H1 (cell line): ENCODE data around the gene CDC5L. TPM values are rescaled to one million over a fixed set of nuclear protein-coding genes. Genes with fewer than 3 reads are reported as not detected.

Experiments
- CTCF ChIA-PET: fragments of 300-600 bp; sonication (Branson Sonifier 250); formaldehyde crosslinking; loops from one replicate; lab custom pipeline; 2021; ENCODE audit not compliant: partially characterized antibody; lab: Charles Lee
- POLR2A ChIA-PET: fragments of 300-600 bp; sonication (Branson Sonifier 250); formaldehyde crosslinking; loops from one replicate; lab custom pipeline; 2021; ENCODE audit warnings: inconsistent platforms; ENCODE audit not compliant: partially characterized antibody; lab: Charles Lee
- DNase-seq, 2 experiments: peaks; one replicate each; pipeline versions ENCODE4 v3.0.0 to v3.0.0-alpha.2; 2010 to 2022; ENCODE audit warnings: low spot score in 2 of 2, low read depth in 1 of 2, mixed read lengths in 1 of 2
- FAIRE-seq: peaks from 2 replicates; lab custom pipeline; 2011; peaks lifted over from hg19 to GRCh38; lab: Jason Lieb, UNC
- H2AFZ ChIP-seq: 2 replicates; pipeline ENCODE4 v1.8.1; 2012; ENCODE audit warnings: low read length, inconsistent platforms
- H2AK5ac ChIP-seq: 2 replicates; pipeline ENCODE4 v1.6.1; 2013; ENCODE audit warnings: low read depth, low read length
- H2BK120ac ChIP-seq: replicated peaks from 2 replicates; pipeline ENCODE3; 2013; ENCODE audit warnings: low read depth, low read length, inconsistent platforms
- H2BK12ac ChIP-seq: 2 replicates; pipeline ENCODE4 v1.6.1; 2013; ENCODE audit warnings: low read depth, low read length
- H2BK15ac ChIP-seq: 2 replicates; pipeline ENCODE4 v1.6.1; 2013; ENCODE audit warnings: low read length
- H2BK20ac ChIP-seq: 2 replicates; pipeline ENCODE4 v1.6.1; 2013; ENCODE audit warnings: low read length
- H2BK5ac ChIP-seq: 2 replicates; pipeline ENCODE4 v1.6.1; 2013; ENCODE audit warnings: low read depth, low read length
- H3K14ac ChIP-seq: 2 replicates; pipeline ENCODE4 v1.6.1; 2013; ENCODE audit warnings: inconsistent platforms; ENCODE audit not compliant: insufficient read length
- H3K18ac ChIP-seq: 2 replicates; pipeline ENCODE4 v1.6.1; 2013; ENCODE audit warnings: low read length; ENCODE audit errors: extremely low read depth
- H3K23ac ChIP-seq: 2 replicates; pipeline ENCODE4 v1.6.1; 2013; ENCODE audit warnings: inconsistent platforms; ENCODE audit not compliant: insufficient read length
- H3K23me2 ChIP-seq: 2 replicates; pipeline ENCODE4 v1.6.1; 2013; ENCODE audit warnings: low read depth, low read length
- H3K27ac ChIP-seq: 2 replicates; pipeline ENCODE4 v1.6.1; 2011; ENCODE audit warnings: low read depth, low read length, inconsistent platforms
- H3K27me3 ChIP-seq, 4 experiments: replicated peaks in 1 of 4; 1 replicate in 1 of 4; 2 replicates in 3 of 4; pipeline versions ENCODE4 v1.6.1 to v1.8.1; 2011 to 2013; ENCODE audit warnings: low read length in 3 of 4, mild to moderate bottlenecking in 3 of 4, inconsistent platforms in 2 of 4, mixed read lengths in 2 of 4, moderate library complexity in 1 of 4; ENCODE audit not compliant: control insufficient read depth in 3 of 4, insufficient read depth in 3 of 4; ENCODE audit errors: extremely low read depth in 1 of 4
- H3K36me3 ChIP-seq, 4 experiments: 2 replicates each; pipeline versions ENCODE4 v1.6.1 to v1.8.1; 2011 to 2013; ENCODE audit warnings: mild to moderate bottlenecking in 4 of 4, low read length in 3 of 4, moderate library complexity in 2 of 4, control low read depth in 1 of 4, inconsistent platforms in 1 of 4; ENCODE audit not compliant: insufficient read depth in 4 of 4, control insufficient read depth in 2 of 4
- H3K4ac ChIP-seq: replicated peaks from 2 replicates; pipeline ENCODE3; 2013; ENCODE audit warnings: low read length, low read depth, mixed read lengths, inconsistent platforms; ENCODE audit not compliant: insufficient read length
- H3K4me1 ChIP-seq, 4 experiments: replicated peaks in 1 of 4; 1 replicate in 1 of 4; 2 replicates in 3 of 4; pipeline versions ENCODE4 v1.6.1 to v1.8.1; 2011 to 2013; ENCODE audit warnings: low read length in 3 of 4, inconsistent platforms in 2 of 4, mixed read lengths in 1 of 4; ENCODE audit not compliant: insufficient read depth in 4 of 4, control insufficient read depth in 3 of 4
- H3K4me2 ChIP-seq, 2 experiments: 2 replicates each; pipeline versions ENCODE4 v1.6.1 to v1.8.1; 2011 to 2013; ENCODE audit warnings: low read depth in 2 of 2, low read length in 2 of 2, control low read depth in 1 of 2, inconsistent platforms in 1 of 2, mild to moderate bottlenecking in 1 of 2; ENCODE audit not compliant: insufficient read depth in 1 of 2
- H3K4me3 ChIP-seq, 4 experiments: fragments of 200-600, 300-600 bp in 1 of 4; sonication (generic), shearing (Covaris generic), sonication (Bioruptor Twin) in 1 of 4; 2 replicates each; pipeline versions ENCODE4 v1.5.1 to v1.8.1; 2011 to 2016; ENCODE audit warnings: low read length in 4 of 4, low read depth in 3 of 4, control low read depth in 2 of 4, inconsistent platforms in 2 of 4, mild to moderate bottlenecking in 2 of 4, mixed read lengths in 1 of 4, moderate library complexity in 1 of 4; ENCODE audit not compliant: insufficient read depth in 2 of 4; ENCODE audit errors: extremely low read depth in 1 of 4
- H3K56ac ChIP-seq: replicated peaks from 2 replicates; pipeline ENCODE3; 2013; ENCODE audit warnings: low read depth, mild to moderate bottlenecking, mixed read lengths, low read length, inconsistent platforms; ENCODE audit not compliant: insufficient read length
- H3K79me1 ChIP-seq: 2 replicates; pipeline ENCODE4 v1.6.1; 2013; ENCODE audit warnings: low read depth, low read length, control low read depth
- H3K79me2 ChIP-seq, 2 experiments: 2 replicates each; pipeline versions ENCODE4 v1.6.1 to v1.8.1; 2012 to 2013; ENCODE audit warnings: low read length in 2 of 2, mild to moderate bottlenecking in 2 of 2, inconsistent platforms in 1 of 2; ENCODE audit not compliant: insufficient read depth in 2 of 2, control insufficient read depth in 1 of 2
- H3K9ac ChIP-seq, 4 experiments: replicated peaks in 1 of 4; 1 replicate in 1 of 4; 2 replicates in 3 of 4; pipeline versions ENCODE4 v1.6.1 to v1.8.1; 2011 to 2013; ENCODE audit warnings: low read depth in 3 of 4, low read length in 3 of 4, control low read depth in 2 of 4, mild to moderate bottlenecking in 2 of 4, moderate library complexity in 2 of 4, inconsistent platforms in 1 of 4; ENCODE audit errors: extremely low read depth in 1 of 4
- H3K9me3 ChIP-seq, 2 experiments: 2 replicates each; pipeline versions ENCODE4 v1.6.1 to v1.8.1; 2012 to 2013; ENCODE audit warnings: mild to moderate bottlenecking in 2 of 2, moderate library complexity in 2 of 2, control low read depth in 1 of 2, inconsistent platforms in 1 of 2, low read depth in 1 of 2, low read length in 1 of 2, mixed read lengths in 1 of 2; ENCODE audit not compliant: insufficient read depth in 2 of 2
- H4K20me1 ChIP-seq, 2 experiments: replicated peaks in 1 of 2; 2 replicates each; pipeline versions ENCODE3 to v1.8.1; 2011 to 2013; ENCODE audit warnings: inconsistent platforms in 2 of 2, low read length in 2 of 2, mild to moderate bottlenecking in 1 of 2; ENCODE audit not compliant: insufficient read depth in 2 of 2, control insufficient read depth in 1 of 2
- H4K5ac ChIP-seq: 2 replicates; pipeline ENCODE4 v1.6.1; 2013; ENCODE audit warnings: low read length, low read depth, mixed read lengths, inconsistent platforms; ENCODE audit not compliant: insufficient read length
- H4K8ac ChIP-seq: 2 replicates; pipeline ENCODE4 v1.8.0; 2013; ENCODE audit warnings: mild to moderate bottlenecking, moderate library complexity, low read length, inconsistent platforms; ENCODE audit not compliant: insufficient read depth; ENCODE audit errors: extremely low read depth
- H4K91ac ChIP-seq: replicated peaks from 2 replicates; pipeline ENCODE3; 2013; ENCODE audit warnings: low read length, mixed read lengths, inconsistent platforms; ENCODE audit not compliant: insufficient read length
- ATF3 ChIP-seq: IDR thresholded peaks from 2 replicates; pipeline ENCODE4 v1.6.1; 2011; ENCODE audit warnings: low read depth, mild to moderate bottlenecking, low read length; ENCODE audit not compliant: insufficient read depth
- CHD1 ChIP-seq: IDR thresholded peaks from 2 replicates; pipeline ENCODE4 v1.6.1; 2012; ENCODE audit warnings: low read depth, low read length, improper control_type of control experiment
- CREB1 ChIP-seq: IDR thresholded peaks from 2 replicates; pipeline ENCODE4 v1.6.1; 2012; ENCODE audit warnings: inconsistent platforms
- RNF2 ChIP-seq: fragments of 200-900, 300-1000 bp; sonication (generic); IDR thresholded peaks from 2 replicates; pipeline ENCODE4 v1.7.1; 2016; ENCODE audit warnings: borderline replicate concordance, low read depth, mild to moderate bottlenecking, antibody characterized with exemption, low read length; ENCODE audit not compliant: poor library complexity, severe bottlenecking; ENCODE audit errors: missing control alignments
- WGBS, 2 experiments: shearing (Covaris generic) in 1 of 2; methylation state at CpG; one replicate each; pipeline versions ENCODE4 v1.1.6 to v1.1.7; 2013 to 2015; ENCODE audit warnings: low lambda C conversion rate in 2 of 2, mixed read lengths in 2 of 2, inconsistent platforms in 1 of 2, low coverage in 1 of 2, missing lambda C conversion rate in 1 of 2; ENCODE audit not compliant: insufficient replicate concordance in 2 of 2, insufficient coverage in 1 of 2, insufficient read length in 1 of 2; ENCODE audit errors: extremely low coverage in 1 of 2, missing lambda C conversion rate in 1 of 2; 5-methylcytosine and 5-hydroxymethylcytosine counted together
- polyA plus RNA-seq, 7 experiments: library from polyadenylated mRNA; depleted of rRNA in 3 of 7; stranded (reverse) in 5 of 7; unstranded in 2 of 7; fragments of >200 nt in 5 of 7; fragments of 200-250 nt in 2 of 7; gene quantifications; 1 replicate in 5 of 7; 2 replicates in 1 of 7; 4 replicates in 1 of 7; pipeline versions ENCODE4 v1.2.1 to v1.2.3, GENCODE V29; 2011 to 2013; ENCODE audit warnings: missing spikeins in 2 of 7, mixed read lengths in 2 of 7
- total RNA-seq: library from RNA; stranded (reverse); fragmentation: NEBNext Ultra II Directional; extraction: Animal tissue kit (Norgen Biotek cat#: 25700); gene quantifications from 2 replicates; pipeline ENCODE4 v1.2.1, GENCODE V29; 2021

Gene CDC5L
- total and polyA plus RNA-seq, 2 of the 8 experiments (the other 6 are each of a cell fraction or from before 2014, with no cell fraction given) = 8.4 to 32.8 TPM

- Histone ChIP-seq H4K20me1 (no peaks in the 10 kb centered on the region), H3K27me3 (no peaks in the 10 kb centered on the region), H2BK120ac (no peak overlapping the region), H3K23me2 (no peaks in the 10 kb centered on the region), H2BK5ac (no peak overlapping the region), H4K5ac (no peak overlapping the region), H3K23ac (no peak overlapping the region), H3K18ac (no peak overlapping the region), H3K79me2 (no peaks in the 10 kb centered on the region), H2BK15ac (no peak overlapping the region), H2AFZ (no peak overlapping the region), H3K4me2 (no peak overlapping the region), H3K4ac (no peak overlapping the region), H3K79me1 (no peaks in the 10 kb centered on the region), H3K36me3 (no peaks in the 10 kb centered on the region), H3K56ac (no peak overlapping the region), H2BK12ac (0 out of 2 replicates have a peak overlapping the region, but pooled peaks have one; percentile 71), H4K8ac (no peak overlapping the region), H3K27ac (no peak overlapping the region), H3K9ac (no peak overlapping the region), H2BK20ac (no peak overlapping the region), H3K4me1 (peaks cover 0 to 2% (median 0%) of the 10 kb centered on the region in 4 experiments; a peak in 1 of 7 replicates), H3K9me3 (no peaks in the 10 kb centered on the region), H4K91ac (no peak overlapping the region), H3K4me3 (no peak overlapping the region), H3K14ac (no peak overlapping the region), H2AK5ac (no peak overlapping the region)
- TF ChIP-seq ATF3 (no peak), CREB1 (no peak), RNF2 (no peak), CHD1 (no peak)
- ChIA-PET POLR2A (no interaction called here), CTCF (interaction anchor here (1.5 to 2.1 kb wide), 2 partner anchors 8 to 18 kb away, joined by 3 to 11 read pairs; no protein-coding TSS in a partner anchor)
- no peak for FAIRE-seq
- DNase-seq = no peak
- 87% methylated on average over 6 of the region's 6 CpGs; no CpG with 5 or more reads in 1 of the 2 experiments for WGBS, 2 experiments
Measured at GRCh38 chr6:44493593-44493992, 106.1 kb downstream of the CDC5L start.
